Pancreas (tissue), 10 donors: Measurements from ENCODE around the gene PNPLA6. TPM values are rescaled to one million over a fixed set of nuclear protein-coding genes. Genes with fewer than 3 reads are reported as not detected.

Experiments
- ATAC-seq, 4 donors: fragments of 200-7000 bp; cut with Tn5 transposase; one replicate each; pipeline versions ENCODE4 v1.8.0 to v1.9.1; 2020; ENCODE audit warnings: mild to moderate bottlenecking in 4 of 4, moderate library complexity in 4 of 4
- DNase-seq, 6 donors: peaks; one replicate each; pipeline ENCODE4 v3.0.0-alpha.2; 2020
- FAIRE-seq: peaks from 2 replicates; lab custom pipeline; 2012; peaks lifted over from hg19 to GRCh38; lab: Jason Lieb, UNC
- H3K27ac ChIP-seq, 4 donors: fragments of 200-600 bp; sonication (generic); 1 replicate in 3 of 4; 2 replicates in 1 of 4; pipeline versions ENCODE4 v1.5.0 to v1.8.0; 2020
- H3K27me3 ChIP-seq, 4 donors: fragments of 200-600 bp; one replicate each; pipeline ENCODE4 v1.8.0; 2021
- H3K36me3 ChIP-seq, 3 donors: fragments of 200-600 bp; sonication (generic) in 1 of 3; one replicate each; pipeline versions ENCODE4 v1.5.0 to v1.8.0; 2020 to 2021
- H3K4me1 ChIP-seq, 3 donors: fragments of 200-600 bp; one replicate each; pipeline ENCODE4 v1.8.0; 2021
- H3K4me3 ChIP-seq, 4 donors: fragments of 200-600 bp; sonication (generic) in 2 of 4; one replicate each; pipeline versions ENCODE4 v1.5.0 to v1.8.0; 2020 to 2021
- H3K9me3 ChIP-seq, 4 donors: fragments of 200-600 bp; one replicate each; pipeline ENCODE4 v1.8.0; 2021
- WGBS, 2 donors: extraction: QIAGEN DNeasy Blood & Tissue Kit; methylation state at CpG; one replicate each; pipeline ENCODE4 v1.1.7; 2013; 5-methylcytosine and 5-hydroxymethylcytosine counted together
- intact Hi-C, 3 donors: fragments of 100-400 bp; cut with DNase I; formaldehyde crosslinking; loops; one replicate each; pipeline versions ENCODE4 v1.11.1 to v1.14.2; 2022
- polyA plus RNA-seq, 2 donors: library from polyadenylated mRNA; stranded (reverse); fragments of 200-250 nt; gene quantifications; one replicate each; pipeline ENCODE4 v1.2.3, GENCODE V29; 2013
- total RNA-seq, 6 donors: library from RNA; stranded (reverse); fragmentation: NEBNext Ultra II Directional in 4 of 6; extraction: Animal tissue kit (Norgen Biotek cat#: 25700) in 4 of 6; gene quantifications; one replicate each; pipeline versions ENCODE4 v1.2.1 to v1.2.4, GENCODE V29; 2021 to 2023
- TF ChIP-seq, protein P1 (sequence below), 4 donors: fragments of 200-600 bp; sonication (generic) in 3 of 4; IDR thresholded peaks; one replicate each; pipeline versions ENCODE4 v1.5.0 to v1.8.0; 2021; ENCODE audit warnings: antibody characterized with exemption in 4 of 4
- donor health status: healthy with polysubstance abuse.
- donor health status: DM: no; HTN: no; CAD: no; lungs with moderate emphysema.
- donor health status: DM: no; HTN: no; CAD: no.
- donor health status: control.
- donor health status: control.
- donor health status: Bipolar disorder and iron deficiency.
- donor health status: DM: yes; HTN: yes; CAD: no.
- donor health status: DM: no; HTN: no; CAD: no.
- donor health status: DM: no; HTN: no; CAD: no.
- donor health status: DM: yes; HTN: yes; CAD: no.

Gene PNPLA6
- total and polyA plus RNA-seq, 8 donors, result 25.4 to 86.2 (median 34.1) TPM

GRCh38 chr19:7540761-7541474, 5.4 kb downstream of the PNPLA6 start:
- TF ChIP-seq, protein P1, sequence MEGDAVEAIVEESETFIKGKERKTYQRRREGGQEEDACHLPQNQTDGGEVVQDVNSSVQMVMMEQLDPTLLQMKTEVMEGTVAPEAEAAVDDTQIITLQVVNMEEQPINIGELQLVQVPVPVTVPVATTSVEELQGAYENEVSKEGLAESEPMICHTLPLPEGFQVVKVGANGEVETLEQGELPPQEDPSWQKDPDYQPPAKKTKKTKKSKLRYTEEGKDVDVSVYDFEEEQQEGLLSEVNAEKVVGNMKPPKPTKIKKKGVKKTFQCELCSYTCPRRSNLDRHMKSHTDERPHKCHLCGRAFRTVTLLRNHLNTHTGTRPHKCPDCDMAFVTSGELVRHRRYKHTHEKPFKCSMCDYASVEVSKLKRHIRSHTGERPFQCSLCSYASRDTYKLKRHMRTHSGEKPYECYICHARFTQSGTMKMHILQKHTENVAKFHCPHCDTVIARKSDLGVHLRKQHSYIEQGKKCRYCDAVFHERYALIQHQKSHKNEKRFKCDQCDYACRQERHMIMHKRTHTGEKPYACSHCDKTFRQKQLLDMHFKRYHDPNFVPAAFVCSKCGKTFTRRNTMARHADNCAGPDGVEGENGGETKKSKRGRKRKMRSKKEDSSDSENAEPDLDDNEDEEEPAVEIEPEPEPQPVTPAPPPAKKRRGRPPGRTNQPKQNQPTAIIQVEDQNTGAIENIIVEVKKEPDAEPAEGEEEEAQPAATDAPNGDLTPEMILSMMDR (IDR thresholded peaks at IDR 0.05), result no peak
- Histone ChIP-seq H3K9me3 (no peaks in the 10 kb centered on the region), H3K4me1 (peaks cover 0 to 5% (median 0%) of the 10 kb centered on the region in 3 donors), H3K36me3 (peaks cover 0 to 17% (median 5%) of the 10 kb centered on the region in 3 donors), H3K4me3 (no peak overlapping the region), H3K27ac (no peak overlapping the region), H3K27me3 (no peaks in the 10 kb centered on the region)
- 91 to 93% methylated on average over 36 to 39 of the region's 39 CpGs for WGBS, 2 donors
- FAIRE-seq (no peak), ATAC-seq (no peak), DNase-seq (peak in 1 of 6 donors; percentile 30)
- intact Hi-C loops, result loop anchor here in 1 of 3 donors (10.0 kb wide), 1 partner anchor 176 kb away; no protein-coding TSS in a partner anchor

DNA sequence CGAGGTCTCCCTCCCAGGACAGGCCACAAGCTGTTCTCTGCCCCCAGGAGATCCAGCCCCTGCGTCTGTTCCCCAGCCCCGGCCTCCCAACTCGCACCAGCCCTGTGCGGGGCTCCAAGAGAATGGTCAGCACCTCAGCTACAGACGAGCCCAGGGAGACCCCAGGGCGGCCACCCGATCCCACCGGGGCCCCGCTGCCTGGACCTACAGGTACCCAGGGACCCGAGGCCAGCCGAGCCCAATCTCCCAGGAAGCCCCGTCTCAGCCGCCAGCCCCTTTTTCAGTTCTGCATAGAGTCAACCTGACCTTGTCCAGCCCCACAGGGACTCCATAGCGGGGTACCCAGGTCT, 5.9 kb downstream of the PNPLA6 start:
- intact Hi-C loops, result loop anchor here in 1 of 3 donors (10.0 kb wide), 1 partner anchor 177 kb away; no protein-coding TSS in a partner anchor
- FAIRE-seq (no peak), DNase-seq (no peak), ATAC-seq (no peak)
- 95 to 96% methylated on average over 15 of the region's 15 CpGs for WGBS, 2 donors
- Histone ChIP-seq H3K27me3 (no peaks in the 10 kb centered on the region), H3K4me3 (no peak overlapping the region), H3K4me1 (peaks cover 0 to under 1% (median 0%) of the 10 kb centered on the region in 3 donors), H3K36me3 (peaks cover 0 to 17% (median 5%) of the 10 kb centered on the region in 3 donors), H3K27ac (no peak overlapping the region), H3K9me3 (no peaks in the 10 kb centered on the region)
- TF ChIP-seq, protein P1 (IDR thresholded peaks at IDR 0.05), result no peak

DNA sequence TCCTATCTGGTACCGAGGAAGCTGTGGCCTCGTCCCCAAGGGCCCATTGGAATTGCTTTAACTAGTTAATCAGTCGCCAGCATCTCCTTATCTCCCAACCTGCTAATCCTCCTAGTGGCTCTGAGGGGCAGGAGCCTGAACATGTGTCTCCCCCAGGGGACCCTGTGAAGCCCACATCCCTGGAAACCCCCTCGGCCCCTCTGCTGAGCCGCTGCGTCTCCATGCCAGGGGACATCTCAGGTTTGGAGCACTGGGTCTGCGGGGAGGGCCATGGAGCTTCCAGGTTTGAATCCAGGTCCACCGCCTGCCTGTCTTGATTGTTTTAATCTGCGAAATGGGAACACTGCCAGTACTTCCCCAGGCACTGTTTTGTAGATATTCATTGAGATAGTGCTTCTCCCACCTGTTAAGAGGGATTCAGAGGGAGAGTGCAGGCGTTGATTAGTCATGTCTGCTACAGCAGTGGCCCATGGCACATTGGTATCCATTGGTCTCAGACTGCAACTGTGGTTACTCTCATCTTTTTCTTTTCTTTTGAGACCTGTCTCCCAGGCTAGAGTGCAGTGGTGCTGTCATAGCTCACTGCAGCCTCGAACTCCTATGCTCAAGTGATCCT, 6.4 kb downstream of the PNPLA6 start:
- 93 to 94% methylated on average over 11 of the region's 11 CpGs for WGBS, 2 donors
- H3K4me1 ChIP-seq, result no peaks in the 10 kb centered on the region
- H3K27me3 ChIP-seq, result no peaks in the 10 kb centered on the region
- peaks cover 0 to 17% (median 5%) of the 10 kb centered on the region in 3 donors for H3K36me3 ChIP-seq
- intact Hi-C loops, result loop anchor here in 1 of 3 donors (10.0 kb wide), 1 partner anchor 177 kb away; no protein-coding TSS in a partner anchor
- no peak for FAIRE-seq
- no peak for DNase-seq
- TF ChIP-seq, protein P1 (IDR thresholded peaks at IDR 0.05), result no peak
- H3K27ac ChIP-seq, result no peak overlapping the region
- no peak overlapping the region for H3K4me3 ChIP-seq
- no peak for ATAC-seq
- H3K9me3 ChIP-seq, result no peaks in the 10 kb centered on the region

DNA sequence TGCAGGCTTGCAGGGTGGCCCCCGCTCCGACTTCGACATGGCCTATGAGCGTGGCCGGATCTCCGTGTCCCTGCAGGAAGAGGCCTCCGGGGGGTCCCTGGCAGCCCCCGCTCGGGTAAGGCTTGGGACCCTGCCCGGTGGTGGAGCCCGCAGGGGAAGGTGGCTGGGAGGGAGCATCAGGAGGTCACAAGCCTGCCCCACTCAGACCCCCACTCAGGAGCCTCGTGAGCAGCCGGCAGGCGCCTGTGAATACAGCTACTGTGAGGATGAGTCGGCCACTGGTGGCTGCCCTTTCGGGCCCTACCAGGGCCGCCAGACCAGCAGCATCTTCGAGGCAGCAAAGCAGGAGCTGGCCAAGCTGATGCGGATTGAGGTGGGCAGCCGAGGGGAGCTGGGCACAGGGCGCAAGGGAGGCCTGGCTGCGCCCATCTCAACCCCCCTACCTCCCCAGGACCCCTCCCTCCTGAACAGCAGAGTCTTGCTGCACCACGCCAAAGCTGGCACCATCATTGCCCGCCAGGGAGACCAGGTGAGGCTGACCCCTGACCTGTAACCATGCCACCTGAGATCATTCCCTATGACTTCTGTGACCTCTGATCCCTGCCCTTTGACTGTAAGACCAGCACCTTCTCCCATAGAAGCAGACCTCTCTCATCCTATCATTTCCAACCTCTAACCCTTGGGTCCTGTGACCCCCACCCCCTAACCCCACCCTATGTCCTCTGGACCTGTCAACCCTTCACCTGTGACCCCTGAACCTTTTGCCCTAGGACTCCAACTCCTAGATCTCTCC, 7.2 kb downstream of the PNPLA6 start:
- H3K9me3 ChIP-seq, result no peaks in the 10 kb centered on the region
- ATAC-seq (no peak), DNase-seq (peak in 1 of 6 donors; percentile 30), FAIRE-seq (no peak)
- no peaks in the 10 kb centered on the region for H3K27me3 ChIP-seq
- intact Hi-C loops, result loop anchor here in 1 of 3 donors (10.0 kb wide), 1 partner anchor 178 kb away; no protein-coding TSS in a partner anchor
- H3K4me1 ChIP-seq, result no peaks in the 10 kb centered on the region
- H3K36me3 ChIP-seq, result peaks cover 0 to 17% (median 5%) of the 10 kb centered on the region in 3 donors
- TF ChIP-seq, protein P1 (IDR thresholded peaks at IDR 0.05), result no peak
- peak overlapping the region in 1 of 4 donors; percentile 44 for H3K27ac ChIP-seq
- H3K4me3 ChIP-seq, result no peak overlapping the region
- WGBS, 2 donors, result 92 to 96% methylated on average over 22 to 24 of the region's 24 CpGs
